HepG2 (cell line): ENCODE measurements around the gene ST8SIA4. TPM values are rescaled to one million over a fixed set of nuclear protein-coding genes. Genes with fewer than 3 reads are reported as not detected.

Experiments
- ATAC-seq: fragments of 200-7000 bp; cut with Tn5 transposase; 3 replicates; pipeline ENCODE4 v1.9.1; 2020; ENCODE audit warnings: mild to moderate bottlenecking, moderate library complexity
- BruUV-seq: library from RNA; stranded (reverse); fragments of 400-500 nt; replicated peaks from 2 replicates; lab custom pipeline; 2021; lab: Mats Ljungman, UMichigan
- CTCF ChIA-PET: fragments of 300-600 bp; formaldehyde crosslinking; extraction: SDS; loops from one replicate; lab custom pipeline; 2021; ENCODE audit warnings: low total read pairs, inconsistent platforms, low intra/inter-chr PET ratio; lab: Yijun Ruan, JAX
- POLR2A ChIA-PET: fragments of 350-600 bp; sonication (Branson Sonifier 250); formaldehyde crosslinking; loops from one replicate; lab custom pipeline; 2020; ENCODE audit warnings: antibody characterized with exemption, inconsistent platforms; lab: Yijun Ruan, JAX
- DNase-seq: peaks from one replicate; pipeline ENCODE4 v3.0.0-alpha.2; 2015; ENCODE audit warnings: low spot score
- FAIRE-seq: peaks from 3 replicates; lab custom pipeline; 2011; peaks lifted over from hg19 to GRCh38; lab: Jason Lieb, UNC
- H2AFZ ChIP-seq: one replicate; pipeline ENCODE4 v1.6.1; 2011; ENCODE audit warnings: low read length, inconsistent platforms
- H3K27ac ChIP-seq: fragments of 300-600 bp; 3 replicates; pipeline ENCODE4 v1.8.0; 2011; ENCODE audit warnings: mixed run types, mild to moderate bottlenecking, mixed read lengths, low read length, inconsistent platforms; ENCODE audit not compliant: insufficient read depth; ENCODE audit errors: extremely low read length
- H3K27me3 ChIP-seq, 2 experiments: fragments of 200-600 bp in 1 of 2; 2 replicates in 1 of 2; 3 replicates in 1 of 2; pipeline versions ENCODE4 v1.6.0 to v1.8.0; 2011; ENCODE audit warnings: low read length in 2 of 2, mild to moderate bottlenecking in 2 of 2, moderate library complexity in 2 of 2, inconsistent platforms in 1 of 2; ENCODE audit not compliant: insufficient read depth in 2 of 2, control insufficient read depth in 1 of 2
- H3K36me3 ChIP-seq, 2 experiments: fragments of 200-600 bp in 1 of 2; replicated peaks in 1 of 2; 2 replicates in 1 of 2; 3 replicates in 1 of 2; pipeline versions ENCODE4 v1.5.1 to v1.8.0; 2011; ENCODE audit warnings: low read length in 2 of 2, inconsistent platforms in 1 of 2; ENCODE audit not compliant: insufficient read depth in 2 of 2, control insufficient read depth in 1 of 2
- H3K4me1 ChIP-seq: 2 replicates; pipeline ENCODE4 v1.5.1; 2012; ENCODE audit warnings: low read length, inconsistent platforms; ENCODE audit not compliant: insufficient read depth
- H3K4me2 ChIP-seq: 2 replicates; pipeline ENCODE4 v1.6.0; 2011; ENCODE audit warnings: low read depth, low read length, inconsistent platforms
- H3K4me3 ChIP-seq, 3 experiments: fragments of 200-600 bp in 1 of 3; sonication (generic), shearing (Covaris generic) in 1 of 3; replicated peaks in 1 of 3; 2 replicates each; pipeline ENCODE4 v1.5.1; 2011 to 2016; ENCODE audit warnings: low read length in 3 of 3, inconsistent platforms in 2 of 3, low read depth in 2 of 3, mild to moderate bottlenecking in 2 of 3, control low read depth in 1 of 3, mixed read lengths in 1 of 3; ENCODE audit not compliant: insufficient read depth in 1 of 3
- H3K79me2 ChIP-seq: one replicate; pipeline ENCODE4 v1.6.1; 2011; ENCODE audit warnings: low read length, inconsistent platforms; ENCODE audit not compliant: insufficient read depth
- H3K9ac ChIP-seq: 2 replicates; pipeline ENCODE4 v1.6.0; 2011; ENCODE audit warnings: mild to moderate bottlenecking, low read depth, low read length, inconsistent platforms; ENCODE audit not compliant: insufficient read depth
- H3K9me3 ChIP-seq: 2 replicates; pipeline ENCODE4 v1.5.1; 2012; ENCODE audit warnings: mild to moderate bottlenecking, low read length
- H4K20me1 ChIP-seq: 2 replicates; pipeline ENCODE4 v1.6.0; 2011; ENCODE audit warnings: inconsistent platforms, mild to moderate bottlenecking, low read length, moderate library complexity; ENCODE audit not compliant: insufficient read depth
- ATF7-NPFF ChIP-seq: sonication (generic); formaldehyde crosslinking; IDR thresholded peaks from 2 replicates; pipeline ENCODE4 v1.8.1; 2023; ENCODE audit warnings: mild to moderate bottlenecking, low read depth, missing genetic modification reagents, moderate library complexity
- CEBPG ChIP-seq: IDR thresholded peaks from 2 replicates; pipeline ENCODE4 v1.6.1; 2016
- EZH2 ChIP-seq: conservative IDR thresholded peaks from 2 replicates; pipeline ENCODE4 v1.6.1; 2012; ENCODE audit warnings: mild to moderate bottlenecking, low read depth, low read length, moderate library complexity
- FIP1L1 ChIP-seq: fragments of 200-400 bp; formaldehyde crosslinking; IDR thresholded peaks from 2 replicates; pipeline ENCODE4 v1.6.1; 2018; ENCODE audit warnings: low read depth, mild to moderate bottlenecking, low read length, moderate library complexity, borderline replicate concordance; ENCODE audit not compliant: insufficient read depth
- GTF2F1 ChIP-seq: fragments of 150-350 bp; IDR thresholded peaks from 2 replicates; pipeline ENCODE4 v1.6.1; 2014; ENCODE audit warnings: low read length
- IKZF4 ChIP-seq: sonication (generic); formaldehyde crosslinking; IDR thresholded peaks from 2 replicates; pipeline ENCODE4 v1.5.1; 2020; ENCODE audit warnings: borderline replicate concordance, mild to moderate bottlenecking, low read depth, missing genetic modification reagents; ENCODE audit errors: not compliant biosample characterization
- MATR3 ChIP-seq: sonication (generic); formaldehyde crosslinking; IDR thresholded peaks from 2 replicates; pipeline ENCODE4 v1.4.0; 2020; ENCODE audit warnings: missing genetic modification reagents
- RFXAP ChIP-seq: sonication (generic); formaldehyde crosslinking; IDR thresholded peaks from 2 replicates; pipeline ENCODE4 v1.4.0; 2020; ENCODE audit warnings: missing genetic modification reagents, borderline replicate concordance
- SAP130 ChIP-seq: IDR thresholded peaks from 2 replicates; pipeline ENCODE4 v1.6.1; 2016; ENCODE audit warnings: low read depth
- ZNF547 ChIP-seq: sonication (generic); formaldehyde crosslinking; IDR thresholded peaks from 2 replicates; pipeline ENCODE4 v1.5.1; 2020; ENCODE audit warnings: mild to moderate bottlenecking, missing genetic modification reagents
- ZNF576 ChIP-seq: sonication (generic); formaldehyde crosslinking; IDR thresholded peaks from 2 replicates; pipeline ENCODE4 v1.4.0; 2020; ENCODE audit warnings: mild to moderate bottlenecking, missing genetic modification reagents
- ZNF615 ChIP-seq: sonication (generic); formaldehyde crosslinking; IDR thresholded peaks from 2 replicates; pipeline ENCODE4 v1.5.0; 2020; ENCODE audit warnings: mild to moderate bottlenecking, missing genetic modification reagents, borderline replicate concordance
- ZNF678 ChIP-seq: sonication (generic); formaldehyde crosslinking; IDR thresholded peaks from 2 replicates; pipeline ENCODE4 v1.4.0; 2020; ENCODE audit warnings: mild to moderate bottlenecking, missing genetic modification reagents
- in situ Hi-C: cut with HindIII; loops from 2 replicates; pipeline ENCODE4 v1.10.0; 2017; ENCODE audit warnings: low pct_unique_long_range_greater_than_20kb; ENCODE audit not compliant: extremely low pct_ligation_motif_present
- intact Hi-C: fragments of 100-400 bp; cut with micrococcal nuclease; formaldehyde crosslinking; loops from one replicate; pipeline ENCODE4 v1.10.0; 2022; ENCODE audit not compliant: unreplicated experiment
- polyA plus RNA-seq, 8 experiments: library from polyadenylated mRNA; depleted of rRNA in 3 of 8; stranded (reverse) in 7 of 8; unstranded in 1 of 8; fragments of >200 nt; fragmentation: Illumina TruSeq in 4 of 8; extraction: Trizol in 4 of 8; gene quantifications; 2 replicates each; pipeline versions ENCODE4 v1.2.1 to v1.2.3, GENCODE V29; 2011 to 2016; ENCODE audit warnings: low read depth in 4 of 8, missing spikeins in 1 of 8, mixed read lengths in 1 of 8; ENCODE audit not compliant: insufficient read depth in 1 of 8
- total RNA-seq, 5 experiments: library from RNA; depleted of rRNA; stranded (reverse); fragments of >200 nt; fragmentation: Illumina TruSeq; extraction: Trizol; gene quantifications; 2 replicates each; pipeline ENCODE4 v1.2.3, GENCODE V29; 2016; ENCODE audit warnings: low read depth in 1 of 5
- TF ChIP-seq, protein P1 (sequence below): sonication (generic); formaldehyde crosslinking; conservative IDR thresholded peaks from 2 replicates; pipeline ENCODE4 v1.4.0; 2020; ENCODE audit warnings: missing genetic modification reagents
- TF ChIP-seq, protein P2 (sequence below): IDR thresholded peaks from 2 replicates; pipeline ENCODE4 v1.6.1; 2016; ENCODE audit warnings: control low read depth

The ST8SIA4 gene
- total and polyA plus RNA-seq, 2 of the 13 experiments (the other 11 are each of a cell fraction or from before 2014, with no cell fraction given) = not detected

- Histone ChIP-seq H3K9me3 (no peaks in the 10 kb centered on the region), H3K4me3 (no peak overlapping the region), H3K79me2 (no peaks in the 10 kb centered on the region), H3K4me2 (no peak overlapping the region), H3K9ac (no peak overlapping the region), H2AFZ (no peak overlapping the region), H4K20me1 (no peaks in the 10 kb centered on the region), H3K27me3 (no peaks in the 10 kb centered on the region), H3K4me1 (no peaks in the 10 kb centered on the region), H3K27ac (no peak overlapping the region), H3K36me3 (no peaks in the 10 kb centered on the region)
- ATAC-seq (no peak), DNase-seq (no peak), FAIRE-seq (no peak)
- intact Hi-C loops (no loop called here), in situ Hi-C loops (no loop called here)
- ChIA-PET POLR2A (no interaction called here), CTCF (no interaction called here)
- BruUV-seq = no TSS peak
- TF ChIP-seq IKZF4 (CRISPR knock-in tag) (no peak), CEBPG (no peak), ZNF547 (CRISPR knock-in tag) (no peak), ATF7-NPFF (no peak), MATR3 (CRISPR knock-in tag) (no peak), ZNF678 (no peak), FIP1L1 (no peak), SAP130 (no peak), ZNF615 (no peak), GTF2F1 (no peak), EZH2 (no peak), RFXAP (CRISPR knock-in tag) (no peak), ZNF576 (CRISPR knock-in tag) (no peak)
- TF ChIP-seq, protein P1, sequence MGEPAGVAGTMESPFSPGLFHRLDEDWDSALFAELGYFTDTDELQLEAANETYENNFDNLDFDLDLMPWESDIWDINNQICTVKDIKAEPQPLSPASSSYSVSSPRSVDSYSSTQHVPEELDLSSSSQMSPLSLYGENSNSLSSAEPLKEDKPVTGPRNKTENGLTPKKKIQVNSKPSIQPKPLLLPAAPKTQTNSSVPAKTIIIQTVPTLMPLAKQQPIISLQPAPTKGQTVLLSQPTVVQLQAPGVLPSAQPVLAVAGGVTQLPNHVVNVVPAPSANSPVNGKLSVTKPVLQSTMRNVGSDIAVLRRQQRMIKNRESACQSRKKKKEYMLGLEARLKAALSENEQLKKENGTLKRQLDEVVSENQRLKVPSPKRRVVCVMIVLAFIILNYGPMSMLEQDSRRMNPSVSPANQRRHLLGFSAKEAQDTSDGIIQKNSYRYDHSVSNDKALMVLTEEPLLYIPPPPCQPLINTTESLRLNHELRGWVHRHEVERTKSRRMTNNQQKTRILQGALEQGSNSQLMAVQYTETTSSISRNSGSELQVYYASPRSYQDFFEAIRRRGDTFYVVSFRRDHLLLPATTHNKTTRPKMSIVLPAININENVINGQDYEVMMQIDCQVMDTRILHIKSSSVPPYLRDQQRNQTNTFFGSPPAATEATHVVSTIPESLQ (CRISPR knock-in tag) = no peak
- TF ChIP-seq, protein P2, sequence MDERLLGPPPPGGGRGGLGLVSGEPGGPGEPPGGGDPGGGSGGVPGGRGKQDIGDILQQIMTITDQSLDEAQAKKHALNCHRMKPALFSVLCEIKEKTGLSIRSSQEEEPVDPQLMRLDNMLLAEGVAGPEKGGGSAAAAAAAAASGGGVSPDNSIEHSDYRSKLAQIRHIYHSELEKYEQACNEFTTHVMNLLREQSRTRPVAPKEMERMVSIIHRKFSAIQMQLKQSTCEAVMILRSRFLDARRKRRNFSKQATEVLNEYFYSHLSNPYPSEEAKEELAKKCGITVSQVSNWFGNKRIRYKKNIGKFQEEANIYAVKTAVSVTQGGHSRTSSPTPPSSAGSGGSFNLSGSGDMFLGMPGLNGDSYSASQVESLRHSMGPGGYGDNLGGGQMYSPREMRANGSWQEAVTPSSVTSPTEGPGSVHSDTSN (CRISPR knock-in tag) = no peak
Measured at GRCh38 chr5:100853582-100853981, 49.5 kb downstream of the ST8SIA4 start.
